GM18870 (cell line): ENCODE results near the gene PROSER2.
"Not testable (repeated sequence)": the region's sequence is repeated elsewhere in the genome, so short reads cannot be mapped to it uniquely, and the experiment has no call there.

Experiments
- ATAC-seq: cut with Tn5 transposase; IDR thresholded peaks from one replicate; pipeline ENCODE4 v1.9.1; 2021; ENCODE audit warnings: moderate library complexity; ENCODE audit not compliant: unreplicated experiment

Gene PROSER2

GRCh38 chr10:11881477-11882417, 58.6 kb downstream of the PROSER2 start:
- ATAC-seq: no peak

- ATAC-seq: no peak
Measured at GRCh38 chr10:11882646-11883375, 59.7 kb downstream of the PROSER2 start.

- no peak for ATAC-seq
Measured at GRCh38 chr10:11884706-11885423, 61.7 kb downstream of the PROSER2 start.

- ATAC-seq: no peak
Measured at GRCh38 chr10:11885437-11886137, 62.4 kb downstream of the PROSER2 start.

GRCh38 chr10:11886138-11886474, 63.0 kb downstream of the PROSER2 start:
- no peak for ATAC-seq

- no peak for ATAC-seq
Measured at GRCh38 chr10:11886851-11887250, 63.7 kb downstream of the PROSER2 start.

- no peak for ATAC-seq
Measured at GRCh38 chr10:11887381-11888227, 64.4 kb downstream of the PROSER2 start.

GRCh38 chr10:11889263-11889662, 66.1 kb downstream of the PROSER2 start:
- ATAC-seq: not testable (repeated sequence)

GRCh38 chr10:11891776-11892486, 68.8 kb downstream of the PROSER2 start:
- no peak for ATAC-seq

GRCh38 chr10:11893749-11894278, 70.7 kb downstream of the PROSER2 start:
- no peak for ATAC-seq

GRCh38 chr10:11894381-11895107, 71.4 kb downstream of the PROSER2 start:
- ATAC-seq: no peak

GRCh38 chr10:11895108-11895466, 71.9 kb downstream of the PROSER2 start:
- no peak for ATAC-seq

- ATAC-seq: no peak
Measured at GRCh38 chr10:11895598-11895997, 72.4 kb downstream of the PROSER2 start.

- no peak for ATAC-seq
Measured at GRCh38 chr10:11896549-11897200, 73.5 kb downstream of the PROSER2 start.

- no peak for ATAC-seq
Measured at GRCh38 chr10:11898033-11898371, 74.8 kb downstream of the PROSER2 start.

- ATAC-seq: no peak
Measured at GRCh38 chr10:11898372-11899066, 75.4 kb downstream of the PROSER2 start.

- ATAC-seq: no peak
Measured at GRCh38 chr10:11899067-11899876, 76.1 kb downstream of the PROSER2 start.
